PC-3 (cell line): ENCODE measurements around the gene CORO2B. TPM values are rescaled to one million over a fixed set of nuclear protein-coding genes. Genes with fewer than 3 reads are reported as not detected.

ENCODE experiments used
- ATAC-seq: fragments of 200-7000 bp; cut with Tn5 transposase; 2 replicates; pipeline ENCODE4 v1.9.1; 2020; ENCODE audit warnings: mild to moderate bottlenecking, moderate library complexity
- BruUV-seq: library from RNA; stranded (reverse); fragments of 400-500 nt; replicated peaks from 2 replicates; lab custom pipeline; 2021; lab: Mats Ljungman, UMichigan
- CTCF ChIA-PET: fragments of 300-600 bp; sonication (Branson Sonifier 250); formaldehyde crosslinking; loops from one replicate; lab custom pipeline; 2022; ENCODE audit warnings: antibody characterized with exemption; lab: Charles Lee
- POLR2A ChIA-PET: fragments of 300-600 bp; sonication (Branson Sonifier 250); formaldehyde crosslinking; loops from one replicate; lab custom pipeline; 2022; ENCODE audit warnings: antibody characterized with exemption; ENCODE audit not compliant: unreplicated experiment; lab: Charles Lee
- DNase-seq: peaks from one replicate; pipeline ENCODE4 v3.0.0-alpha.2; 2015
- H2AFZ ChIP-seq: fragments of 300-600 bp; sonication (generic); 2 replicates; pipeline ENCODE4 v1.6.0; 2016; ENCODE audit warnings: antibody characterized with exemption, low read length
- H3F3A ChIP-seq: fragments of 300-600 bp; sonication (generic); one replicate; pipeline ENCODE4 v1.6.0; 2017; ENCODE audit warnings: antibody characterized with exemption, low read length, control low read depth, mild to moderate bottlenecking; ENCODE audit not compliant: unreplicated experiment
- H3K27ac ChIP-seq: fragments of 300-600 bp; sonication (generic); 2 replicates; pipeline ENCODE4 v1.5.1; 2016; ENCODE audit warnings: mild to moderate bottlenecking, low read length
- H3K27me3 ChIP-seq: fragments of 300-600 bp; sonication (generic); 2 replicates; pipeline ENCODE4 v1.6.1; 2016; ENCODE audit warnings: low read length, mixed read lengths
- H3K36me3 ChIP-seq: fragments of 300-600 bp; sonication (generic); 2 replicates; pipeline ENCODE4 v1.6.1; 2016; ENCODE audit warnings: low read depth, mixed run types, low read length, mixed read lengths
- H3K4me1 ChIP-seq: fragments of 300-600 bp; sonication (generic); 2 replicates; pipeline ENCODE4 v1.5.1; 2016; ENCODE audit warnings: low read length; ENCODE audit not compliant: insufficient read depth
- H3K4me2 ChIP-seq: fragments of 300-600 bp; sonication (generic); 2 replicates; pipeline ENCODE4 v1.6.0; 2016; ENCODE audit warnings: low read length
- H3K4me3 ChIP-seq: fragments of 300-600 bp; sonication (generic); 2 replicates; pipeline ENCODE4 v1.5.1; 2016; ENCODE audit warnings: mild to moderate bottlenecking, low read length, mixed read lengths
- H3K79me2 ChIP-seq: fragments of 300-600 bp; sonication (generic); 2 replicates; pipeline ENCODE4 v1.6.1; 2017; ENCODE audit warnings: low read length, mixed read lengths
- H3K9ac ChIP-seq: fragments of 300-600 bp; sonication (generic); 2 replicates; pipeline ENCODE4 v1.6.0; 2016; ENCODE audit warnings: mild to moderate bottlenecking, low read length
- H3K9me2 ChIP-seq: fragments of 300-600 bp; sonication (generic); replicated peaks from 2 replicates; pipeline ENCODE4 v1.6.1; 2016; ENCODE audit warnings: mixed run types, low read length, mixed read lengths
- H3K9me3 ChIP-seq: fragments of 300-600 bp; sonication (generic); 2 replicates; pipeline ENCODE4 v1.6.1; 2016; ENCODE audit warnings: low read length, mixed read lengths
- H4K20me1 ChIP-seq: fragments of 300-600 bp; sonication (generic); 2 replicates; pipeline ENCODE4 v1.6.1; 2016; ENCODE audit warnings: low read length, mixed read lengths
- EZH2 ChIP-seq: fragments of 300-600 bp; sonication (generic); IDR thresholded peaks from one replicate; pipeline ENCODE4 v1.6.1; 2017; ENCODE audit warnings: antibody characterized with exemption, mild to moderate bottlenecking, low read length; ENCODE audit not compliant: unreplicated experiment
- EZH2phosphoT487 ChIP-seq: fragments of 300-600 bp; sonication (generic); IDR thresholded peaks from 2 replicates; pipeline ENCODE4 v1.6.1; 2018; ENCODE audit warnings: mild to moderate bottlenecking, antibody characterized with exemption, low read length, borderline replicate concordance
- intact Hi-C: fragments of 100-400 bp; cut with micrococcal nuclease; formaldehyde crosslinking; loops from 2 replicates; pipeline ENCODE4 v1.9.0; 2023
- total RNA-seq: library from RNA; depleted of rRNA; stranded (reverse); fragments of >200 nt; gene quantifications from 2 replicates; pipeline ENCODE4 v1.2.3, GENCODE V29; 2014
- TF ChIP-seq, protein P1 (sequence below): fragments of 300-600 bp; sonication (generic); conservative IDR thresholded peaks from 2 replicates; pipeline ENCODE4 v1.5.1; 2017; ENCODE audit warnings: antibody characterized with exemption, low read depth, mild to moderate bottlenecking, low read length

Gene CORO2B
- total RNA-seq, 1 experiment from 2014 or later, result 0.66 TPM

DNA sequence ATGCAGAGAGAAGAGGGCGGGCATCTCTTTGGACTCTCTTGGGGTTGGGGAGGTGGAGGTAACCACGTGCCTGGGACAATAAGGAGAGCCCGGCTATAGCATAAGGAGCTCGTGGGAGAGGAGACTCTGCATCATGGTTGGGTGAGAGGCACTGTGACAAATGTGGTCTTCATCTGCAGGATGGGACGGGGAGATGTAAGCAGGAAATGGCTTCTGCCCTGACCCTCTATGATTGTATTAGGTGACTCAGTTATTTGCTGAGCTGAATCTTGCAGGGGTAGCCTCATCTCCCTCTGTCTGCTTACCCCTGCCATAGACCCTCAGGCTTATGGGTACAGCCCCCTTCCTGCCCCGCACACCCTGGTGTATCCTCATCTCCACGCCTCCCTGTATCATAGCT is 48.7 kb downstream of the CORO2B start:
- TF ChIP-seq, protein P1, sequence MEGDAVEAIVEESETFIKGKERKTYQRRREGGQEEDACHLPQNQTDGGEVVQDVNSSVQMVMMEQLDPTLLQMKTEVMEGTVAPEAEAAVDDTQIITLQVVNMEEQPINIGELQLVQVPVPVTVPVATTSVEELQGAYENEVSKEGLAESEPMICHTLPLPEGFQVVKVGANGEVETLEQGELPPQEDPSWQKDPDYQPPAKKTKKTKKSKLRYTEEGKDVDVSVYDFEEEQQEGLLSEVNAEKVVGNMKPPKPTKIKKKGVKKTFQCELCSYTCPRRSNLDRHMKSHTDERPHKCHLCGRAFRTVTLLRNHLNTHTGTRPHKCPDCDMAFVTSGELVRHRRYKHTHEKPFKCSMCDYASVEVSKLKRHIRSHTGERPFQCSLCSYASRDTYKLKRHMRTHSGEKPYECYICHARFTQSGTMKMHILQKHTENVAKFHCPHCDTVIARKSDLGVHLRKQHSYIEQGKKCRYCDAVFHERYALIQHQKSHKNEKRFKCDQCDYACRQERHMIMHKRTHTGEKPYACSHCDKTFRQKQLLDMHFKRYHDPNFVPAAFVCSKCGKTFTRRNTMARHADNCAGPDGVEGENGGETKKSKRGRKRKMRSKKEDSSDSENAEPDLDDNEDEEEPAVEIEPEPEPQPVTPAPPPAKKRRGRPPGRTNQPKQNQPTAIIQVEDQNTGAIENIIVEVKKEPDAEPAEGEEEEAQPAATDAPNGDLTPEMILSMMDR, result no peak
- TF ChIP-seq EZH2 (no peak), EZH2phosphoT487 (no peak)
- ATAC-seq (peak; percentile 18; the same call in 1 of the 2 replicates), DNase-seq (peak; percentile 29)
- no peak overlapping the region for H3K4me2 ChIP-seq
- no peak overlapping the region for H3K9ac ChIP-seq
- no peaks in the 10 kb centered on the region for H4K20me1 ChIP-seq
- no peaks in the 10 kb centered on the region for H3F3A ChIP-seq
- intact Hi-C loops, result no loop called here
- no peak overlapping the region for H2AFZ ChIP-seq
- ChIA-PET POLR2A (no interaction called here), CTCF (no interaction called here)
- no peaks in the 10 kb centered on the region for H3K27me3 ChIP-seq
- no peak overlapping the region for H3K27ac ChIP-seq
- no TSS peak for BruUV-seq
- peaks cover 4% of the 10 kb centered on the region; the same call in 1 of the 2 replicates for H3K4me1 ChIP-seq
- no peaks in the 10 kb centered on the region for H3K36me3 ChIP-seq
- H3K9me3 ChIP-seq, result no peaks in the 10 kb centered on the region
- no peak overlapping the region for H3K4me3 ChIP-seq
- H3K79me2 ChIP-seq, result no peaks in the 10 kb centered on the region
- no peaks in the 10 kb centered on the region for H3K9me2 ChIP-seq

DNA sequence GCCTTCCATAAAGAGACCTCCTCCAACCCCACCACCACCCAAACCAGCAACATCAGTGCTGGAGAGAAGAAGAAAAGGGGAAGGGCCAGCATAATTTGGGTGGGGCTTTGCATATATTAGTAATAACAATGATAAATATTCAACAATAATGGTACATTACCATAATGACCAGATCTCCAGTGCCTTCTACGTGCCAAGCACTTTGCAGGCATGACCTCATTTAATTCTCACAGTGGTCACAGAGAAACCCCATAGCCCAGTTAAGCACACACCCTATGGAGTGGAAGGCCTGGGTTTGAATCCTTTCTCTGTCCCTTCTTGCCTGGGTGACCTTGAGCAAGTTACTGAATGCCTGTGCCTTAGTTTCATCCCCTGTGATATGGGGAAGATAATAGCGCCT is 49.2 kb downstream of the CORO2B start:
- no peak for TF ChIP-seq EZH2phosphoT487
- TF ChIP-seq, protein P1, result no peak
- no peak for TF ChIP-seq EZH2
- CTCF ChIA-PET, result no interaction called here
- H3K79me2 ChIP-seq, result no peaks in the 10 kb centered on the region
- DNase-seq (no peak), ATAC-seq (no peak)
- peaks cover 4% of the 10 kb centered on the region; the same call in 1 of the 2 replicates for H3K4me1 ChIP-seq
- intact Hi-C loops, result no loop called here
- H3K4me3 ChIP-seq, result no peak overlapping the region
- H3K36me3 ChIP-seq, result no peaks in the 10 kb centered on the region
- POLR2A ChIA-PET, result no interaction called here
- no peak overlapping the region for H3K9ac ChIP-seq
- H3F3A ChIP-seq, result no peaks in the 10 kb centered on the region
- no peaks in the 10 kb centered on the region for H4K20me1 ChIP-seq
- H3K9me2 ChIP-seq, result no peaks in the 10 kb centered on the region
- no TSS peak for BruUV-seq
- no peaks in the 10 kb centered on the region for H3K27me3 ChIP-seq
- no peak overlapping the region for H2AFZ ChIP-seq
- no peak overlapping the region for H3K4me2 ChIP-seq
- H3K9me3 ChIP-seq, result no peaks in the 10 kb centered on the region
- H3K27ac ChIP-seq, result no peak overlapping the region

DNA sequence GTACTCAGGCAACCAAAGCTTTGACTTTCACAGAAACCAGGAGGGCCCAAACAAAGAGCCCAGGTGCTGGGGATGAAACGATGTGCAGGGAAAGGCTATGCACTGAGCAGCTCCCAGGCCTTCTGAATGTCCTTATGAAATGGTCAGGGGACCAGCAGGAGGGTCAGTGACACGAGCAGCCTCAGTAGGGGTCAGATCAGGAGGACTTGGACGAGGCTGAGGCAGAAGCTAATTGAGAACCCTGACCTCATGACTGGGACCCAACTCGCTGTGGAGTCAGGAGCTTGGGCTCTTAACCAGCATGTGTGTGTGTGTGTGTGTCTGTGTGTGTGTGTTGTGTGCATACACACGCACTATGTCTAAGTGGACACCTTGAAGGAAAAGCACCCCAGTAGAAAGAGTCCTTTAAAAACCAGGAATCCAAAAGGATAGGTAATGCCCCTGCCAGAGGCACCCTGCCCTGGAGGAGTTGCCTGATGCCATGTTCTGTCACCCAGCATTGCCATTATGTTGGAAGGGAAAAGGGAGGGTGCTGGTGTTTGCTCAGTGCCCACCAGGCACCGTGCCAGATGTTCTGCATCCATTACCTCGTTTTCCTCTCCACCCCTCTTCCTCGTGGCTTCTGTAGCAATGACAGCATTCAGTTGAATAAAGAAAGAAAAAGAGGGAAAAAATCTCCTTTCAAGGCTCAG is 50.9 kb downstream of the CORO2B start:
- ChIA-PET CTCF (no interaction called here), POLR2A (no interaction called here)
- Histone ChIP-seq H3K9ac (no peak overlapping the region), H3K9me3 (no peaks in the 10 kb centered on the region), H3K79me2 (no peaks in the 10 kb centered on the region), H3K27me3 (no peaks in the 10 kb centered on the region), H2AFZ (no peak overlapping the region), H3K27ac (no peak overlapping the region), H3K36me3 (no peaks in the 10 kb centered on the region), H3F3A (no peaks in the 10 kb centered on the region), H3K4me2 (no peak overlapping the region), H4K20me1 (no peaks in the 10 kb centered on the region), H3K9me2 (no peaks in the 10 kb centered on the region), H3K4me3 (no peak overlapping the region), H3K4me1 (peaks cover 4% of the 10 kb centered on the region; the same call in 1 of the 2 replicates)
- ATAC-seq (no peak), DNase-seq (no peak)
- intact Hi-C loops, result no loop called here
- no TSS peak for BruUV-seq
- TF ChIP-seq EZH2 (no peak), EZH2phosphoT487 (no peak)
- TF ChIP-seq, protein P1, result no peak
